Endometrium (tissue), 2 donors: ENCODE measurements around the gene HEMK1.
A peak's percentile ranks its signal among the peaks of the same experiment; 100 is the strongest.

Experiments used
- FAIRE-seq: peaks from 2 replicates; lab custom pipeline; 2012; peaks lifted over from hg19 to GRCh38; lab: Jason Lieb, UNC
- donor health status: control.
- donor health status: control.

The HEMK1 gene

GRCh38 chr3:50545781-50546180 is 23.5 kb upstream of the HEMK1 start:
- FAIRE-seq: no peak

GRCh38 chr3:50549226-50549625 is 20.1 kb upstream of the HEMK1 start:
- FAIRE-seq: no peak

GRCh38 chr3:50550079-50550736 is 19.1 kb upstream of the HEMK1 start:
- FAIRE-seq: no peak

- no peak for FAIRE-seq
Observed at GRCh38 chr3:50551054-50551659, 18.2 kb upstream of the HEMK1 start.

GRCh38 chr3:50551681-50552435 is 17.5 kb upstream of the HEMK1 start:
- no peak for FAIRE-seq

GRCh38 chr3:50552598-50552997 is 16.7 kb upstream of the HEMK1 start:
- FAIRE-seq: no peak

- no peak for FAIRE-seq
Observed at GRCh38 chr3:50554553-50554952, 14.8 kb upstream of the HEMK1 start.

GRCh38 chr3:50557106-50557505 is 12.2 kb upstream of the HEMK1 start:
- no peak for FAIRE-seq

- FAIRE-seq: no peak
Observed at GRCh38 chr3:50557915-50558314, 11.4 kb upstream of the HEMK1 start.

GRCh38 chr3:50559702-50560101 is 9.6 kb upstream of the HEMK1 start:
- FAIRE-seq: no peak

- no peak for FAIRE-seq
Observed at GRCh38 chr3:50562861-50563260, 6.5 kb upstream of the HEMK1 start.

GRCh38 chr3:50563867-50564266 is 5.5 kb upstream of the HEMK1 start:
- no peak for FAIRE-seq

- FAIRE-seq: no peak
Observed at GRCh38 chr3:50564321-50564720, 5.0 kb upstream of the HEMK1 start.

- no peak for FAIRE-seq
Observed at GRCh38 chr3:50567011-50567385, 2.3 kb upstream of the HEMK1 start.

- FAIRE-seq: peak; percentile 82
Observed at GRCh38 chr3:50567386-50568167, 1.7 kb upstream of the HEMK1 start, which contains the start of gene C3orf18. Gene C3orf18, minus strand, starts transcription at chr3:50567747. Its CDS starts 2,048 bp downstream, at chr3:50565699.

GRCh38 chr3:50570508-50571279 is 1.4 kb downstream of the HEMK1 start:
- FAIRE-seq: no peak

GRCh38 chr3:50571486-50571885 is 2.2 kb downstream of the HEMK1 start:
- no peak for FAIRE-seq

- FAIRE-seq: no peak
Observed at GRCh38 chr3:50572158-50572557, 2.8 kb downstream of the HEMK1 start.

- no peak for FAIRE-seq
Observed at GRCh38 chr3:50572801-50573371, 3.6 kb downstream of the HEMK1 start.

GRCh38 chr3:50573566-50574443 is 4.5 kb downstream of the HEMK1 start:
- FAIRE-seq: no peak
